ENCODE data around the gene JPT2.

The JPT2 gene

GRCh38 chr16:1677339-1677738 lies 740 bp upstream of the JPT2 start:
- peak in 1 of 6 experiments; percentile 16 for DNase-seq

GRCh38 chr16:1678500-1679098 lies 520 bp downstream of the JPT2 start:
- peak in 5 of 6 experiments; percentile 24 to 57 (median 49) for DNase-seq

GRCh38 chr16:1680361-1680760 lies 2.3 kb downstream of the JPT2 start:
- DNase-seq = no peak

GRCh38 chr16:1681032-1681431 lies 3.0 kb downstream of the JPT2 start:
- no peak for DNase-seq

- no peak for DNase-seq
Measured at GRCh38 chr16:1687427-1688316, 9.6 kb downstream of the JPT2 start.

GRCh38 chr16:1688807-1689560 lies 10.9 kb downstream of the JPT2 start:
- DNase-seq = no peak

GRCh38 chr16:1689853-1690252 lies 11.8 kb downstream of the JPT2 start:
- no peak for DNase-seq

GRCh38 chr16:1690810-1691209 lies 12.7 kb downstream of the JPT2 start:
- no peak for DNase-seq

GRCh38 chr16:1691276-1691675 lies 13.2 kb downstream of the JPT2 start:
- DNase-seq = no peak

GRCh38 chr16:1691956-1692355 lies 13.9 kb downstream of the JPT2 start:
- DNase-seq = no peak

- DNase-seq = no peak
Measured at GRCh38 chr16:1696863-1697262, 18.8 kb downstream of the JPT2 start.

GRCh38 chr16:1698680-1699079 lies 20.6 kb downstream of the JPT2 start:
- no peak for DNase-seq

GRCh38 chr16:1700246-1700645 lies 22.2 kb downstream of the JPT2 start:
- no peak for DNase-seq

- DNase-seq = no peak
Measured at GRCh38 chr16:1701216-1701878, 23.3 kb downstream of the JPT2 start.

GRCh38 chr16:1705324-1705687 lies 27.2 kb downstream of the JPT2 start:
- peak in 2 of 6 experiments; percentile 26 to 57 for DNase-seq

GRCh38 chr16:1705688-1706385 lies 27.8 kb downstream of the JPT2 start, which contains the start of gene MAPK8IP3:
Gene MAPK8IP3 (plus strand): TSS chr16:1706195. CDS start chr16:1706340, 145 bp downstream.
- DNase-seq = peak; percentile 87 to 98 (median 94)

- DNase-seq = peak; percentile 15 to 56 (median 44)
Measured at GRCh38 chr16:1706386-1707192, 28.5 kb downstream of the JPT2 start.

GRCh38 chr16:1707193-1707790 lies 29.2 kb downstream of the JPT2 start:
- DNase-seq = peak in 1 of 6 experiments; percentile 56

- DNase-seq = no peak
Measured at GRCh38 chr16:1708083-1708767, 30.1 kb downstream of the JPT2 start.

GRCh38 chr16:1708768-1709180 lies 30.7 kb downstream of the JPT2 start:
- no peak for DNase-seq

Measured in stimulated activated naive CD4-positive, alpha-beta T cell (primary cell).